Neural cell (in vitro differentiated cells): Measurements from ENCODE around the gene UGT1A4. TPM values are rescaled to one million over a fixed set of nuclear protein-coding genes. Genes with fewer than 3 reads are reported as not detected.

Experiments used
- H2AFZ ChIP-seq: fragments of 200-600, 300-800 bp; sonication (generic), shearing (Covaris generic); 2 replicates; pipeline ENCODE4 v1.6.0; 2014; ENCODE audit warnings: low read depth, mild to moderate bottlenecking, antibody characterized with exemption, low read length, moderate library complexity
- H3F3A ChIP-seq: fragments of 200-600 bp; shearing (Covaris generic); 2 replicates; pipeline ENCODE4 v1.6.1; 2016; ENCODE audit warnings: mild to moderate bottlenecking, moderate library complexity, mixed read lengths, antibody characterized with exemption, low read length; ENCODE audit not compliant: insufficient read depth, poor library complexity, severe bottlenecking
- H3K27ac ChIP-seq: fragments of 200-600, 300-800 bp; sonication (generic), shearing (Covaris generic); 2 replicates; pipeline ENCODE4 v1.5.1; 2014; ENCODE audit warnings: mild to moderate bottlenecking, low read length, moderate library complexity
- H3K27me3 ChIP-seq: fragments of 300-800, 200-600 bp; sonication (generic), shearing (Covaris generic); 2 replicates; pipeline ENCODE4 v1.6.0; 2014; ENCODE audit warnings: mild to moderate bottlenecking, low read depth, low read length, moderate library complexity; ENCODE audit not compliant: insufficient read depth
- H3K36me3 ChIP-seq: fragments of 300-800, 200-600 bp; sonication (generic), shearing (Covaris generic); 2 replicates; pipeline ENCODE4 v1.5.1; 2014; ENCODE audit warnings: mild to moderate bottlenecking, antibody characterized with exemption, low read length, moderate library complexity; ENCODE audit not compliant: insufficient read depth
- H3K4me2 ChIP-seq: fragments of 300-800, 200-600 bp; sonication (generic), shearing (Covaris generic); 2 replicates; pipeline ENCODE4 v1.6.0; 2014; ENCODE audit warnings: mild to moderate bottlenecking, low read length
- H3K4me3 ChIP-seq: fragments of 300-800, 200-600 bp; sonication (generic), shearing (Covaris generic); 2 replicates; pipeline ENCODE4 v1.5.1; 2014; ENCODE audit warnings: mild to moderate bottlenecking, low read length, moderate library complexity
- H3K79me2 ChIP-seq: fragments of 200-600 bp; shearing (Covaris generic); replicated peaks from 2 replicates; pipeline ENCODE4 v1.6.0; 2014; ENCODE audit warnings: mild to moderate bottlenecking, low read length, moderate library complexity; ENCODE audit not compliant: insufficient read depth
- H3K9ac ChIP-seq: fragments of 300-800, 200-600 bp; sonication (generic), shearing (Covaris generic); 2 replicates; pipeline ENCODE4 v1.6.1; 2016; ENCODE audit warnings: mild to moderate bottlenecking, low read length, mixed read lengths
- H3K9me2 ChIP-seq: fragments of 200-600 bp; shearing (Covaris generic); 2 replicates; pipeline ENCODE4 v1.6.1; 2016; ENCODE audit warnings: mild to moderate bottlenecking, low read length, mixed read lengths; ENCODE audit not compliant: insufficient read depth
- H3K9me3 ChIP-seq: fragments of 200-600, 300-800 bp; sonication (generic), shearing (Covaris generic); 2 replicates; pipeline ENCODE4 v1.6.1; 2016; ENCODE audit warnings: mild to moderate bottlenecking, mixed run types, low read length, moderate library complexity, mixed read lengths
- H4K20me1 ChIP-seq: fragments of 200-600 bp; shearing (Covaris generic); 2 replicates; pipeline ENCODE4 v1.6.1; 2016; ENCODE audit warnings: mild to moderate bottlenecking, mixed run types; ENCODE audit not compliant: insufficient read depth
- CTCF ChIP-seq: fragments of 450-650 bp; IDR thresholded peaks from 2 replicates; pipeline ENCODE4 v1.5.1; 2014; ENCODE audit warnings: antibody characterized with exemption, mild to moderate bottlenecking, moderate library complexity; ENCODE audit not compliant: poor library complexity, severe bottlenecking
- EZH2 ChIP-seq: fragments of 200-600, 300-800 bp; shearing (Covaris generic), sonication (generic); IDR thresholded peaks from 2 replicates; pipeline ENCODE4 v1.6.1; 2014; ENCODE audit warnings: antibody characterized with exemption, low read length, borderline replicate concordance, mild to moderate bottlenecking; ENCODE audit not compliant: insufficient read depth, poor library complexity, severe bottlenecking
- MXI1 ChIP-seq: fragments of 450-650 bp; conservative IDR thresholded peaks from 2 replicates; pipeline ENCODE4 v1.6.1; 2014; ENCODE audit warnings: antibody characterized with exemption, mild to moderate bottlenecking; ENCODE audit not compliant: poor library complexity, severe bottlenecking
- POLR2AphosphoS5 ChIP-seq: IDR thresholded peaks from 2 replicates; pipeline ENCODE4 v1.6.1; 2012
- REST ChIP-seq: IDR thresholded peaks from 2 replicates; pipeline ENCODE4 v1.6.1; 2012; ENCODE audit warnings: borderline replicate concordance
- SMC3 ChIP-seq: fragments of 450-650 bp; conservative IDR thresholded peaks from 2 replicates; pipeline ENCODE4 v1.6.1; 2014; ENCODE audit warnings: antibody characterized with exemption, mild to moderate bottlenecking, moderate library complexity; ENCODE audit not compliant: poor library complexity
- polyA plus RNA-seq: library from polyadenylated mRNA; depleted of rRNA; stranded (reverse); fragments of >200 nt; gene quantifications from 2 replicates; pipeline ENCODE4 v1.2.3, GENCODE V29; 2014

UGT1A4 gene
- polyA plus RNA-seq, 1 donor from 2014 or later: not detected

- no peak overlapping the region for H3K9ac ChIP-seq
- H3K79me2 ChIP-seq: no peaks in the 10 kb centered on the region
- no peak overlapping the region for H3K4me3 ChIP-seq
- no peaks in the 10 kb centered on the region for H3K27me3 ChIP-seq
- H3K27ac ChIP-seq: no peak overlapping the region
- no peak overlapping the region for H3K4me2 ChIP-seq
- H3K9me2 ChIP-seq: no peaks in the 10 kb centered on the region
- peaks cover 3% of the 10 kb centered on the region for H3K9me3 ChIP-seq
- no peaks in the 10 kb centered on the region for H3K36me3 ChIP-seq
- no peak overlapping the region for H2AFZ ChIP-seq
- TF ChIP-seq REST (no peak), EZH2 (no peak)
- H3F3A ChIP-seq: no peaks in the 10 kb centered on the region
- H4K20me1 ChIP-seq: no peaks in the 10 kb centered on the region
Observed at GRCh38 chr2:233773854-233774253, 55.3 kb downstream of the UGT1A4 start.

GRCh38 chr2:233775414-233775813 lies 56.9 kb downstream of the UGT1A4 start:
- H3K36me3 ChIP-seq: no peaks in the 10 kb centered on the region
- no peak overlapping the region for H3K9ac ChIP-seq
- H2AFZ ChIP-seq: no peak overlapping the region
- no peak overlapping the region for H3K4me3 ChIP-seq
- H4K20me1 ChIP-seq: no peaks in the 10 kb centered on the region
- H3F3A ChIP-seq: no peaks in the 10 kb centered on the region
- no peaks in the 10 kb centered on the region for H3K9me2 ChIP-seq
- peaks cover 3% of the 10 kb centered on the region for H3K9me3 ChIP-seq
- H3K79me2 ChIP-seq: no peaks in the 10 kb centered on the region
- H3K27me3 ChIP-seq: no peaks in the 10 kb centered on the region
- H3K27ac ChIP-seq: no peak overlapping the region
- TF ChIP-seq REST (no peak), SMC3 (no peak), POLR2AphosphoS5 (no peak), CTCF (no peak), MXI1 (no peak)
- no peak overlapping the region for H3K4me2 ChIP-seq
